DND-41 (cell line): ENCODE results near the gene CKAP2L.

ENCODE experiments used
- ATAC-seq: fragments of 200-7000 bp; cut with Tn5 transposase; 3 replicates; pipeline ENCODE4 v1.9.1; 2021; ENCODE audit warnings: low read depth; ENCODE audit not compliant: insufficient read depth
- DNase-seq: peaks from one replicate; pipeline ENCODE4 v3.0.0-alpha.2; 2020
- H2AFZ ChIP-seq: 2 replicates; pipeline ENCODE4 v1.6.0; 2012; ENCODE audit warnings: low read depth, low read length
- H3K27ac ChIP-seq: 2 replicates; pipeline ENCODE4 v1.5.1; 2012; ENCODE audit warnings: low read length, inconsistent platforms
- H3K27me3 ChIP-seq: fragments of 200-600 bp; sonication (generic); 2 replicates; pipeline ENCODE4 v1.6.0; 2012; ENCODE audit warnings: low read length, mild to moderate bottlenecking, inconsistent platforms; ENCODE audit not compliant: insufficient read depth, poor library complexity
- H3K36me3 ChIP-seq: 2 replicates; pipeline ENCODE4 v1.5.1; 2012; ENCODE audit warnings: low read length, inconsistent platforms; ENCODE audit not compliant: insufficient read depth
- H3K4me1 ChIP-seq: 2 replicates; pipeline ENCODE4 v1.5.1; 2012; ENCODE audit warnings: mild to moderate bottlenecking, low read length; ENCODE audit not compliant: insufficient read depth
- H3K4me2 ChIP-seq: 2 replicates; pipeline ENCODE4 v1.6.0; 2012; ENCODE audit warnings: mild to moderate bottlenecking, moderate library complexity, low read length, inconsistent platforms; ENCODE audit not compliant: insufficient read depth
- H3K4me3 ChIP-seq, 2 experiments: fragments of 200-600 bp in 1 of 2; shearing (Covaris generic) in 1 of 2; 2 replicates each; pipeline ENCODE4 v1.5.1; 2012 to 2016; ENCODE audit warnings: inconsistent platforms in 2 of 2, low read length in 2 of 2, mild to moderate bottlenecking in 2 of 2, low read depth in 1 of 2, moderate library complexity in 1 of 2
- H3K79me2 ChIP-seq: 2 replicates; pipeline ENCODE4 v1.6.0; 2012; ENCODE audit warnings: low read length, inconsistent platforms; ENCODE audit not compliant: insufficient read depth
- H3K9ac ChIP-seq: 2 replicates; pipeline ENCODE4 v1.6.0; 2012; ENCODE audit warnings: low read depth, mild to moderate bottlenecking, inconsistent platforms, low read length, moderate library complexity
- H3K9me3 ChIP-seq: 2 replicates; pipeline ENCODE4 v1.5.1; 2012; ENCODE audit warnings: low read length, moderate library complexity, mild to moderate bottlenecking, inconsistent platforms; ENCODE audit not compliant: insufficient read depth, severe bottlenecking
- H4K20me1 ChIP-seq: 2 replicates; pipeline ENCODE4 v1.6.0; 2012; ENCODE audit warnings: low read length; ENCODE audit not compliant: insufficient read depth
- CTCF ChIP-seq: IDR thresholded peaks from 2 replicates; pipeline ENCODE4 v1.5.1; 2012; ENCODE audit warnings: borderline replicate concordance, low read length, moderate library complexity, mild to moderate bottlenecking; ENCODE audit not compliant: poor library complexity, severe bottlenecking; ENCODE audit errors: extremely low read depth
- EZH2 ChIP-seq: IDR thresholded peaks from 3 replicates; pipeline ENCODE4 v1.6.1; 2012; ENCODE audit warnings: borderline replicate concordance, low read depth, mild to moderate bottlenecking, moderate library complexity, low read length, inconsistent platforms; ENCODE audit not compliant: severe bottlenecking

CKAP2L gene

GRCh38 chr2:112812318-112813267, 48.2 kb upstream of the CKAP2L start:
- Histone ChIP-seq H3K36me3 (no peaks in the 10 kb centered on the region), H2AFZ (no peak overlapping the region), H3K79me2 (no peaks in the 10 kb centered on the region), H3K4me2 (no peak overlapping the region), H3K4me3 (no peak overlapping the region), H3K9me3 (no peaks in the 10 kb centered on the region), H3K4me1 (no peaks in the 10 kb centered on the region), H3K27me3 (peaks cover 7% of the 10 kb centered on the region), H3K27ac (no peak overlapping the region), H3K9ac (no peak overlapping the region), H4K20me1 (no peaks in the 10 kb centered on the region)
- DNase-seq = no peak
- TF ChIP-seq CTCF (no peak), EZH2 (no peak)
- no peak for ATAC-seq

- Histone ChIP-seq H3K4me1 (no peaks in the 10 kb centered on the region), H3K4me2 (no peak overlapping the region), H3K79me2 (no peaks in the 10 kb centered on the region), H3K9me3 (no peaks in the 10 kb centered on the region), H3K9ac (no peak overlapping the region), H2AFZ (no peak overlapping the region), H3K36me3 (no peaks in the 10 kb centered on the region), H3K27me3 (peaks cover 7% of the 10 kb centered on the region), H4K20me1 (no peaks in the 10 kb centered on the region), H3K4me3 (no peak overlapping the region), H3K27ac (no peak overlapping the region)
- DNase-seq = no peak
- no peak for TF ChIP-seq EZH2
- no peak for TF ChIP-seq CTCF
- ATAC-seq = no peak
Measured at GRCh38 chr2:112811841-112812306, 47.5 kb upstream of the CKAP2L start.

- H3K27me3 ChIP-seq = peaks cover 7% of the 10 kb centered on the region
- TF ChIP-seq CTCF (no peak), EZH2 (no peak)
- H3K4me1 ChIP-seq = no peaks in the 10 kb centered on the region
- no peak overlapping the region for H2AFZ ChIP-seq
- H3K9ac ChIP-seq = no peak overlapping the region
- ATAC-seq = no peak
- H3K9me3 ChIP-seq = no peaks in the 10 kb centered on the region
- H3K27ac ChIP-seq = no peak overlapping the region
- H4K20me1 ChIP-seq = no peaks in the 10 kb centered on the region
- no peak for DNase-seq
- no peaks in the 10 kb centered on the region for H3K79me2 ChIP-seq
- no peak overlapping the region for H3K4me3 ChIP-seq
- H3K4me2 ChIP-seq = no peak overlapping the region
- H3K36me3 ChIP-seq = no peaks in the 10 kb centered on the region
Measured at GRCh38 chr2:112811276-112811831, 46.9 kb upstream of the CKAP2L start.
